HCT116 (cell line): ENCODE measurements around the gene RBMS1.

Experiments
- EZH2 ChIP-seq: fragments of 200-600 bp; sonication (generic); IDR thresholded peaks from 2 replicates; pipeline ENCODE4 v1.6.1; 2017; ENCODE audit warnings: antibody characterized with exemption, mixed run types
- POLR2A ChIP-seq: IDR thresholded peaks from 2 replicates; pipeline ENCODE4 v1.7.0; 2011; ENCODE audit warnings: borderline replicate concordance; ENCODE audit not compliant: insufficient read depth, insufficient read length; ENCODE audit errors: extremely low read depth
- POLR2AphosphoS5 ChIP-seq: IDR thresholded peaks from 2 replicates; pipeline ENCODE4 v1.6.1; 2011; ENCODE audit warnings: mild to moderate bottlenecking, low read depth, low read length, moderate library complexity
- SP1 ChIP-seq: IDR thresholded peaks from 2 replicates; pipeline ENCODE4 v1.6.1; 2012; ENCODE audit warnings: low read depth
- ZNF274 ChIP-seq: fragments of 200-500 bp; sonication (Bioruptor generic); IDR thresholded peaks from 2 replicates; pipeline ENCODE4 v1.6.1; 2014; ENCODE audit warnings: mild to moderate bottlenecking, low read depth, low read length, inconsistent platforms

DNA sequence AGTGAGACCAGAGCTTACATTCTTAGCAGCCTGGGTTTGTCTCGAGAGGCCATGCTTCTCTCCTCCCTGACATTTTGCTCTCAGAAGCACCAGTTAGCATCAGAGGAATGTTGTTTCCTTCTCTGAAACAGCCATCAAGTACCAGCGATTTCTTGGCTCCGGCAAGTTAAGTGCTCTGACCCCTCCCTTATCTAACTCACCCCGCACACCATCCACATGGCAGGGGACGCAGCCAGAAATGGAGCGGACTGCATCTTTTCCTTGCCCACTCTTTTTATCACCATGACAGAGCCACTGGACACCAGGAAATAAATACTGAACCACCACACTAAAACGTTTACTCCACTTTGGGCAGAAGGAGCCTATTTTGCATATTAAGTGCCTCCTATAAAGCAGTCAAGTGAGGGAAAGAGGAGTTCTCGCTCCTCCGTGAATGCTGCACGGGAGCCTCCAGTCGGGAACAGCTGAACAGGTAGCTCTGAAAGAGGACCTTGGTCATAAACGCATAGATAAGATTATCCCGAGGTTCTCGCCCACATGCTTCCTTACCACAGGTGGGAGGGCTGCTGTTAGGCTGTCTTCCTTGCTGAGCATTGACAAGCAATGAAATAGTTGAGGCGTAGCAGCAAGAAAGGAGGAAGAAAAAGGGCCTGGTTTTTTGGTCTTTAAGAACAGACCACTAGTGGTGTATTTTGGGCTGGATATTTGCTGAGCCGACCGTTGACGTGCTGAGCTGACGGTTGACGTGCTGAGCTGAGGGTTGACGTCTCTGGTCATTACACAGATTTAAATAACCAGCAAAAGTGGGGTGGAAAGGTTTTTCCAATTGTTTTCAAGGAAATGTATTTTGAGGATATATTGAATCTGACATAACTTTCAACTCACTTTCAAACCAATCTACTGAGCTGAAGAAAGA is 222.2 kb downstream of the RBMS1 start:
- no peak for TF ChIP-seq ZNF274
- no peak for TF ChIP-seq POLR2A
- no peak for TF ChIP-seq POLR2AphosphoS5
- TF ChIP-seq SP1: no peak
- no peak for TF ChIP-seq EZH2
